NCI-H526 treated with DMSO at 0.1 percent for 48 hours (cell line): ENCODE results near the gene COMMD4.
A peak's percentile ranks its signal among the peaks of the same experiment; 100 is the strongest.
"Not testable (repeated sequence)": the region's sequence is repeated elsewhere in the genome, so short reads cannot be mapped to it uniquely, and the experiment has no call there.

Source experiments
- DNase-seq: peaks from one replicate; lab custom pipeline; 2025; lab: John Stamatoyannopoulos, UW

The COMMD4 gene

GRCh38 chr15:75335705-75336355 lies at the start of gene COMMD4:
COMMD4 (plus strand) TSS chr15:75336063; CDS start chr15:75336090, 27 bp downstream.
- DNase-seq, result peak; percentile 86

DNA sequence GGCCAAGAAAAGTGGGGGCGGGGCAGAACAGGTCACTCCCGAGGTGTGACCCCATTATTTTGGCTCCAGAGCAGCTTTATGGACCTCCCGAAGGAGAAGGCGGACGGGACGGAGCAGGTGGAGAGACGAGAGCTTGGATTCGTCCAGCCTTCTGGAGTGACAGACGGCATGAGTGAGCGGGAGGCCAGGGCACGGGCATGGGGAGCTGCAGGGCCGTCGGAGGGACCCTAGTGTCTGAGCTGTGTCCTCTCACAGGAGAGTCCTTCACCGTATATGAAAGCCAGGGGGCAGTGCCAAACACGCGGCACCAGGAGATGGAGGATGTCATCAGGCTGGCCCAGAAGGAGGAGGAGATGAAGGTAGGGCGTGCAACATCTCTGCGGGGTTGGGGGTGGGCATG lies 42.2 kb upstream of the COMMD4 start:
- DNase-seq, result not testable (repeated sequence)

DNA sequence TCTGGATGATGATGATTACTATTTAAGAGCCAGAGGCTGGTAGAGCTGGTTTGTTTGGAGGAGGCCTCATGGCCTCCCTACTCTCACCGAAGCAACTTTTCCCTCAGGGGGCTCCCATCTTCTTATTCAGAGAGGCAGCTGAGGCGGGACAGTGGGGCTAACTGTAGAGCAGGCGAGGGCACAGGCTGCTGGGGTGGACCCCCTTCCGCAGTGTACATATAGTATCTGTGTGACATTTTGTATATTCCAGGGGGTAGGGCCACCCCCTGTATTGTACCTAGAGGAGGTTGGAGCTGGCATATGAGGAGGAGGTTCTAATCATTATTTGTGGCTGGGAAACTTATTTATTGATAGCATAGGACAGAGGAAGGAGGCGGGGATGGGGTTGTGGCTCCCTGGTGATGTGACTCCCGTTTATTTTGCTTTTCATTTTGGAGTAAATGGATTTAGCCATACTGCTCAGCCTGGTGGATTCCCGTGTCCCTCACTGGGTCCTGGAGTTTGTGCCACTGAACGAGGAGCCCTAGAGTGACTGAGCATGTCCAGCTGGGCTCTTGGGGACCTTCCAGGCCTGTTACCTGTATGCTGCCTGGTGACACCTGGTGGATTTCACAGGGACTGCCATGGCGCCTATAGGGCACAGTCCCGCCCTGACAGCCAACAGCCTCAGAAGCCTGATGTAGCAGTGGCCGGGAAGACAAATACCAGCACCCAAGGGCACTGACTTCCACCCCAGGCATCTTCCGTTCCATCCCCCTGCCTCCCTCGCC lies 37.1 kb upstream of the COMMD4 start:
- not testable (repeated sequence) for DNase-seq

DNA sequence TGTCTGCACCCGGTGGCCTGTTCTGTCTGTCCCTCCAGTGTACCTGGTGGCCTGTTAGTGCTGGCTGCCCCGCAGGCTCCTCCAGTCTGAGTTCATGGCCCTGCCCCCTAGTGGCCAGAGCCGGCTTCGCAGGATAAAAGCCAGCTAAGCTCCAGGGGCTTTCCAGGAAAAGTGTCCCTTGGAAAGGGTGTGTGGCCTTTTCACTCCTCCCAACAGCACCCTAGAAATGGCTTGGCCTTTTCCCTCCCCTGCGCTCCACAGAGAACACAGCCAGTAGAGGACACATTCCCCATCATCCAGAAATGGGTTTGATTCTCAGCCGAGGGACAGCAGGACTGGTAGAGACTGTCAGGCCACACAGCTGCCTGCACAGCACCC lies 36.6 kb upstream of the COMMD4 start:
- not testable (repeated sequence) for DNase-seq

DNA sequence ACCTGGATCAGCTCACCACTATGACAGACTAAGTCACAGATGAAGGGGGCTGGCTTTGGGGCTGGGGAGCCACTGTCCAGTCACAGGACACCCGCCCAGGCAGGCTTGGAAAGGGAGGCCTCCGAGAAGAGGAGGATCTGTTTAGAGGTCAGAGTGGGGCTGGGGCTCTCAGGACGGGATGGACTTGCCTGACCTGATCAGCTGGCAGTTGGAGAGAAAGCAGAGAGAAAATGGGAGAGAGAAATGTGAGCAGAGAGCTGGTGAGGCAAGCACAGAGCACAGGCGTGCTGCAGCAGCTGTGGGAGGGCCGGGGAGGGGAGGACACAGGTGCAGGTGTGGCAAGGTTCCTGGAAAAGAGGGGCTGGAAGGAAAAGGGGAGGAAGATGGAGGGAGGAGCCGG lies 35.8 kb upstream of the COMMD4 start:
- DNase-seq, result not testable (repeated sequence)

GRCh38 chr15:75302318-75302717 lies 33.5 kb upstream of the COMMD4 start:
- DNase-seq, result no peak

DNA sequence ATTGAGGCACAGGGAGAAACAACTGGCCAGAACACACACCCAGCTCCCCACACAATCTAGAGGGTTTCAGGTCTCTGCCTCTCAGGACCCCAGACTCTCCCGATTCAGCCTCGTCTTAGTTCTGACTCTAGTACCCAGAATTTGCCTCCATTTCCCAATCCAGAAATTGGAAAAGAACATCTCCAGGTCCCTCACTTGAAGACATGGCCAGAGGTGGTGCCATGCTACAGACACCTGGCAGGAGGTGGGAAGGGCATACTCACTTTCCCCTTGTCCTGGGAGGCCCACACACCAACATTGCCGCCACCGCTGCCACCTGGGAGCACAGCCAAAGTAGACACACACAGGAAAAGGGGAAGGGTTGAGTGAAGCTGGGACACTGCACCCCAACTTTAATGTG lies 33.1 kb upstream of the COMMD4 start:
- not testable (repeated sequence) for DNase-seq

DNA sequence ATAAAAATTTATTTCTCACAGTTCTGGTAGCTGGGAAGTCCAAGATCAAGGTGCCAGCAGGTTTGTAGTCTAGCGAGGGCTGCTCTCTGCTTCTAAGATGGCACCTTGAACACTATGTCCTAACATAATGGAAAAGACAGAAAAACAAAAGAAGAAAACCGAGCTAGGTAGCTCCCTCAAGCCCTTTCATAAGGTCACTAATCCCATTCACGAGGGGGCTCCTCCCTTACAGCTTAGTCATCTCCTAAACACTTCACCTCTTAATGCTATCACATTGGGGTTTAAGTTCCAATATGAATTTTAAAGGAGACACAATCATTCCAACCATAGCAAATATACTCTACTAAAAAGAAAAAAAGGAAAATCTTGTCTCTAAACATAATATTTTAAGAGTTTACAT lies 29.7 kb upstream of the COMMD4 start:
- DNase-seq, result no peak

GRCh38 chr15:75307778-75308390 lies 28.0 kb upstream of the COMMD4 start:
- DNase-seq, result peak; percentile 36

DNA sequence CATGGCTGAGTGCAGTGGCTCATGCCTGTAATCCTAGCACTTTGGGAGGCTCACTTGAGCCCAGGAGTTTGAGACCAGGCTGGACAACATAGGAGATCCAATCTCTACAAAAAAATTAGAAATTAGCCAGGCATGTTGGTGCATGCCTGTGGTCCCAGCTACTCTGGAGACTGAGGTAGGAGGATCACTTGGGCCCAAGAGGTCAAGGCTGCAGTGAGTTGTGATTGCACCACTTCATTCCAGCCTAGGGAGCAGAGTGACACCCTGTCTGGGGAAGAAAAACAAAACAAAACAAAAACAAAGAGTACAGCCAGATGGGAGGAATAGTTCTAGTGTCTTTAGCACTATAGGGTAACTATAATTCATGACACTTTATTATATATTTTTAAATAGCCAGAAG lies 26.2 kb upstream of the COMMD4 start:
- no peak for DNase-seq

DNA sequence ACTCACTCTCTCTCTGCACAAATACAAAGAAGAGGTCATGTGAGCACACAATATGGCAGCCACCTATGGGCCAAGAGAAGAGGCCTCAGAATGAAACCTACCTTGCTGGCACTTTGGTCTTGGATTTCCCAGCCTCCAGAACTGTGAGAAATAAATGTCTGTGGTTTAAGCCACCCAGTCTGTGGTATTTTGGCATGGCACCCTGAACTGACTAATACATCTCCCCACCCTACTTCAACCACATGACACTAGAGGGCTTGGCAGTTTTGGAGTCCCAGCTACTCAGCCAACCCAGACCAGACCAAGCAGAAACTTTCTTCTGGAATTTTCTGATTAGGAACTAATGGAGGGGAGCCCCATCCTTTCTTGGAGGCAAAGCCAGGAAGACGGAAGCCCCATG lies 23.3 kb upstream of the COMMD4 start:
- DNase-seq, result not testable (repeated sequence)

DNA sequence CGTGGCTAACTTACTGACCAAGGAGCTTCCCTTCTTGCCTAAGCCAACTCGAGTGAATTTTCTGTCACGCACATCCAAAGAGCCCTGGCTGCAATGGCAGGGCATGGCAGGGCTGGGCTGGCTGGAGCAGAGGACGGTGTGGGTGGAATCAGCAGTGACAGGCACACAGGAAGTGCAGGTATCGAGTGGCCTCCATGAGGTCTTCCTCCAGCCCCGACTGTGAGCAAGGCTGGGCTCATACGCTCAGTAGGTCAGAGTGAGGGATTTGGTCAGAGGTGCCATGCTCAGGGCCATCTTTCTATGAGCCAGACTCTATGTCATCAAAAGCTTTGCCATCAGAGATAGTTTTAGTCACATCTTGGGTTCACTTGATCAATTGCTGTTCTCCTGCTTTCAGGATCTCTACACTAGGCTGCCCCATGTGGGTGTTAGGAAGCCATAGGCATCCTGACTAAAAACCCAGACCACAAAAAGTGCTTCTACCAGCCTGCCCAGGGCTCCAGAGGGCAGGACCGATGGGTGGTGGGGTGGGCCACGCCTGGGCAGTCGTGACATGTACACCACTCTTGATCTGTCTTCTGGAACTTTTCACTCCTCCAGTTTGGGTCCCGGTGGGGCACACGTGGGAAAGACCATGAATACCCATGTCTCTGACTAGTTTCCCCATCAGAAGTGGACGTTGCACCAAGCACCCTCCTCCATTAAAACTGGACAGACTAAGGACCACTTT lies 22.6 kb upstream of the COMMD4 start:
- DNase-seq, result no peak

DNA sequence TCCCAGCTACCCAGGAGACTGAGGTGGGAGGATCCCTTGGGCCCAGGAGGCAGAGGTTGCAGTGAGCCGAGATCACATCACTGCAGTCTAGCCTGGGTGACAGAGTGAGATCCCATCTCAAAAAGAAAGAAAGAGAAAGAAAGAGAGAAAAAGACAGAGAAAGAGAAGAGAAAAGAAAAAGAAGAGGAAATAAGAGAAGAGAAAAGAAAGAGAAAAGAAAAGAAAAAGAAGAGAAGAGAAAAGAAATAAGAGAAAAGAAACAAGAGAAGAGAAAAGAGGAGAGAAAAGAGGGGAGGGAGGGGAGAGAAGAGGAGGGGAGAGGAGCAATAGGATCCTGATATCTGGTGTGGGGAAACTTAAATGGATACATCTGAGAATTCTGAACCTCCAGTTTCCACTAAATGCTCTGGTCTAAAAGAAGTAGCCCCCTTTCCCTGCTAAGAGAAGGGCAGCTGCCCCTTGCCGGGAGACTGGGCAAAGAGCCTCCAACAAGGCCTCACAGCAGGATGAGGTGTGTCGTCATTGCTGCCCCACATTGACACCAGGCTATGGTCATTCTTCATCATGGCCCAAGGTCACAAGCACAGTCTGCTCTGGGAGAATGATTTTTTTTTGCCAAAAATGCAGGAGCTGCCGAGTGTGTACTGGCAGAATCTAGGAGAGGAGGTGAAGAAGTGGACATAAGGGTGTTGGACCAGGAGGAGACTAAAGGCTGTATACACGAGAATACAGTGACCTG lies 21.1 kb upstream of the COMMD4 start:
- no peak for DNase-seq

DNA sequence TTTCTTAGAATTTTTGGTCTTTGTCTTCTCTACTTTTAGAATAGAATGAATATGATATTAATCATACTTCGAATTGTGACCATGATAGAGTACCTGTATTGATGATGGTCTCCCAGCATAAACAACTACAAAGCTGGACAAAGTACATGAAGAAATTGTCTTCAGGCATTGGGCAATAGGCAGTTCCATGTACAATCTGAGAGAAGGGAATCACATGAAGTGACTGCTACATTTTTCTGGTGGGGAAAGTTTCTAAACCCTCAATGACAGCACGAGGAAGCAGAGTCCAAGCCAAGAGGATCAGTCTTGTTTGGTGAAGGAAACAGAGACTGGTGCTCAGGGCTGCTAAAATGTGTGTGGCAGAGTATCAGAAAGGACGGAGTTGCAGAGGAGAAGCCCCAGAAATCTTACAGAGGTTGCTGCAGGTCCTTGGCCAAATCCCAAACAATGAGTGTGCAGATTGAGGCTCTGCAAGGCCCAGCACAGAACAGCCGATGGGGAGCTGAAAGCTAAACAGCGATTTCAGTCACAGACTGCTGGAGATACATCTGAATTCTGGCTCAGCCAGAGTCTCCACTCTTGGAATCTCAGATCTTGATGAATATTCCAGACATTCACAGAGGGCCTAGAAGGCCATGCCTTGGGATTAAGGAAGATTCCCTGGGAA lies 16.5 kb upstream of the COMMD4 start:
- not testable (repeated sequence) for DNase-seq

GRCh38 chr15:75321711-75322110 lies 14.2 kb upstream of the COMMD4 start:
- no peak for DNase-seq

- DNase-seq, result no peak
These were observed 9.9 kb upstream of the COMMD4 start for GRCh38 chr15:75325922-75326321.

DNA sequence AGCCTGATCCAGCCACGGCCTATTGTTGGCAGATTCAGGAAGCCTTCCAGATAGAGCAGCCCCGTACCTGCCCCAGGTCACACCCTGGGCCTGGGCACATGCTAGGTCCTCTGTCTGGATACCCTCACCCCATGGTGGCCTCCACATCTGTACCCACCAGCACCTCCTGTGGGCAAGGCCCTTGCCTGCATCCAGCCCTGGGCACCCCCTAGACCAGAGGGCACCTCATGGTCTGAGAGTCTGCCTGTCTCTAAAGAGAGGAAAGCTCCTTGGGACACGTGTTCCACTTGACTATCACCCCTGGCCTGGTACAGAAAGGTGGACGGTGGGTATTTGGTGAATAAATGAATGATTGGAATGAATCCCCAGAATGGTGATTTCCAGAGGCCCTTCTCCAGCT lies 8.9 kb upstream of the COMMD4 start:
- DNase-seq, result no peak

DNA sequence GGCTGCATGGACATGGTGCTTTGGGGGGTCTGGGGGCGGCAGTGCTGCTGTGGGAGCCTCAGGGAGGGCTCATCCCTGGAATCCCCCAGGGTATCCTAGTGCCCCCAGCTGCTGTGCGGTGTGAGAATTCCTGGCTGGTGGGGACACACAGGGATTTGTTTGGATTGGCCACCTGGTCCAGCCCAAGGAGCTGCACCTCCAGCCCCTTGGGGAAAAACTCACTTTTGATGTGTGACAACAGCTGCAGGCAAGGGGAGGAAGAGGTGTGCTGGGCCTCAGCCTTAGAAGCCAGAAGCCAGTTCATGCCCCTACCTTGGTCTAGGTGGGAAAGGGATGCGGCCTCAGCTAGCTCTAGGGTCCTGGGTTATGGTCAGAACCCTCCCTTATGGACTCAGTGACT lies 8.4 kb upstream of the COMMD4 start:
- no peak for DNase-seq

DNA sequence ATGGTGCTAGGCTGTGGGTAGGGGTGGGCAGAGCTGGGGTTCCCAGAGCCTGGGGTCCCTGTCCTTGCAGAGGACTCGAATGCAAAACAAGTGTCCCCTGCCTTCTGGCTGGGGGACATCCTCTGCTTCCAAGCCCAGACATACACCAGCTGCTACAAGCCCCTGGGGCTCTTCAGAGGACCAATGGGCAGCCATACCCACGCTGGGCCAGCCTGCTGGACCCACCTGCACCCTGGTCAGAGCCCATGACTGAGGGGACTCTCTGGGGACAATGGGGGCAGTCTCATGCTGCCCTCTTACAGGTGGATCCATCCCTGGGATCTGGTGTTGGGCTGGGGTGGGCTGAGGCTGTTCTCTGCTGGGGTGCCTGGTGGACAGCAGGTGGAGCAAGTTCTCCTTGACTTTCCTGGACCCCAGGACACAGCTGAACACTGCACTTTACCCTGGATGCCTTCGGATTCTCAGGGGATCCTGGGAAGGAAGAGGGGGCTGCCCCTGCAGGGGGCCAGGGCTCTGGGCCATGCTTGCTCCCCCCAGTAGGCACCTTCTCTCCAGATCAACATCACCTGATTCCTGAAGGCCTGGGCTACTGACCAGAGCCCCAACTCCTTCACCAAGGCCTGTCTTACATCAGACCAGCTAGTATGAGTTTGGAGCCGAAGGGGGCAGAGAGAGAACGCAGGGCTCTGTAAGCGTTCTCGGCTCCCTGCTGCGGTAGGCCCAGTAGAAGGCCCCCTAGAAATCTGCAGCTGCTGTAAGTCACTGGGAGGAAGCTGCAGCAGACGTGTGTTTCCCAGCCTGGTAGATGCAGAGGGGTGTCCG lies 7.2 kb upstream of the COMMD4 start:
- no peak for DNase-seq

GRCh38 chr15:75329571-75329970 lies 6.3 kb upstream of the COMMD4 start:
- DNase-seq, result no peak
